Measurements from ENCODE around the gene SAMD5. TPM values are rescaled to one million over a fixed set of nuclear protein-coding genes. Genes with fewer than 3 reads are reported as not detected.

The SAMD5 gene
- polyA plus RNA-seq, 1 experiment, result 3.3 TPM

DNA sequence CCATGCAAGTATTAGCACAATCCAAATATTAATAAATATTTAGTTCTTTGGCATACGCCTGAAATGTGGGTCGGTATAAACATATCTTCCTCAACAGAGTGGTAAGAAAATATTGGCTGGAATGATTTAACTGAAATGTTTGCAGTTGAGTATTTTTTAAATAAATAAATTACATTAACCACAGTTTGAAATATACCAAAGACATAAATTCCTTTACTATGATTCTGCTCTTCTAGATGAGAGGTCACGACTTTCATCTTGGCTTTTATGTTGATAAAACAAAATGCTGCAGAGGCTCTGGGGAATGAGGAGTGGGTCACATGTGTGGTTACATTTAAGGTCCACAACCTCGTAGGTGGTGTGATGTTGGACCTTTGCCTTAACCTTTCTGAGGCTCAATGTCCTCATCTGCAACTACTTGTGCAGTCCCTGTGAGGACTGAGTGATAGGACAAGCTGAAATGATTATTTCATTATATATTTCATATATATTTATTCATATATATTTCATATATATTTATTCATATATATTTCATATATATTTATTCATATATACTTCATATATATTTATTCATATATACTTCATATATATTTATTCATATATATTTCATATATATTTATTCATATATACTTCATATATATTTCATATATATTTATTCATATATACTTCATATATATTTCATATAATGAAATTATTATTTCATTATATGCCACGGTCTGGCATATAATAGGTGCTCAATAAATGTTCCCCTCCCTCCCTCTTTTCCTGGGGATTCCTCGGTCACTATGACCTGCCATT lies 107.4 kb downstream of the SAMD5 start:
- Histone ChIP-seq H3K36me3 (ENCODE audit: control insufficient read depth, insufficient read depth, low read length) (no peaks in the 10 kb centered on the region), H3K27me3 (ENCODE audit: control insufficient read depth, insufficient read depth, low read length) (no peaks in the 10 kb centered on the region), H3K4me3 (ENCODE audit: low read depth, low read length) (no peak overlapping the region)
- TF ChIP-seq, protein P1, sequence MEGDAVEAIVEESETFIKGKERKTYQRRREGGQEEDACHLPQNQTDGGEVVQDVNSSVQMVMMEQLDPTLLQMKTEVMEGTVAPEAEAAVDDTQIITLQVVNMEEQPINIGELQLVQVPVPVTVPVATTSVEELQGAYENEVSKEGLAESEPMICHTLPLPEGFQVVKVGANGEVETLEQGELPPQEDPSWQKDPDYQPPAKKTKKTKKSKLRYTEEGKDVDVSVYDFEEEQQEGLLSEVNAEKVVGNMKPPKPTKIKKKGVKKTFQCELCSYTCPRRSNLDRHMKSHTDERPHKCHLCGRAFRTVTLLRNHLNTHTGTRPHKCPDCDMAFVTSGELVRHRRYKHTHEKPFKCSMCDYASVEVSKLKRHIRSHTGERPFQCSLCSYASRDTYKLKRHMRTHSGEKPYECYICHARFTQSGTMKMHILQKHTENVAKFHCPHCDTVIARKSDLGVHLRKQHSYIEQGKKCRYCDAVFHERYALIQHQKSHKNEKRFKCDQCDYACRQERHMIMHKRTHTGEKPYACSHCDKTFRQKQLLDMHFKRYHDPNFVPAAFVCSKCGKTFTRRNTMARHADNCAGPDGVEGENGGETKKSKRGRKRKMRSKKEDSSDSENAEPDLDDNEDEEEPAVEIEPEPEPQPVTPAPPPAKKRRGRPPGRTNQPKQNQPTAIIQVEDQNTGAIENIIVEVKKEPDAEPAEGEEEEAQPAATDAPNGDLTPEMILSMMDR (IDR thresholded peaks at IDR 0.05; ENCODE audit: insufficient read depth, low read depth, low read length), result no peak
- POLR2A ChIA-PET, result no interaction called here
- DNase-seq (ENCODE audit: low read depth), result no peak
- CTCF ChIA-PET, result no interaction called here

DNA sequence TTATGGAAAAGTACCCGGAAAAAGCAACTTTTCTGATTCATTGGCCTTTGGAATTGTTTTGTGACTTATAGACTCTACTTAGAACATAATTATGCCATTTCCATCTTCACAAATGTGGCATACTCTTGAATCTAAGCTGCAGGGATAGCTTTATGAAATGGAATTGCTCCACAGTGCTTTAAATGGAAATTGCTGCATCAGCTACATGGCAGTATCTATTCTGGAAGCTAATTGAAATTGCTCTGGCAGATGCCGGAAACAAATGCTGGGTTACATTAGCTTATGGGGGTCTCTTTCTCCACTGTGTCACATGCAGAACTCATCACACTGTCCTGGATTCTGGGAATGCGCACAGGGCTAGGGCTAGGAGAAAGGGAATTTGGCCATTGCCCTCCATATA lies 108.9 kb downstream of the SAMD5 start:
- CTCF ChIA-PET, result no interaction called here
- POLR2A ChIA-PET, result no interaction called here
- no peaks in the 10 kb centered on the region for H3K36me3 ChIP-seq (ENCODE audit: control insufficient read depth, insufficient read depth, low read length)

DNA sequence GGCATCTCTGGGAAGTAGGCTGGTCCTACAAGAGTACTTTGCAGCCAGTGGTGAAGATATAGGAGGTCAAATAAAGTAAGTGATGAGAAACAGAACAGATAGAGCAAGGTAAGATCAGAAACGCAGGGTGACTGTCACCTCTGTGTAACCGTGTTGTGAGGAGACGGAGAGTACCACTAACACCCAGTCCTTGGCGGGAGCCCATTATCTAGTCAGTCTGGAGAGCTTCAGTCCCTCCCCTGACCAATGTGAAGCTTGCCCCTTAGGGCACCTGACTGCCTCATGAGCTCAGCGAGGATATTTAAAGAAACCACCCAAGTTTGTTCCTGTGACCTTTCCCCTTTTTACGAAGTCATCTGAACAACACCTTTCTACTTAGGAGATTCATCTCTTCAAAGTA lies 110.0 kb downstream of the SAMD5 start:
- TF ChIP-seq, protein P1 (IDR thresholded peaks at IDR 0.05; ENCODE audit: insufficient read depth, low read depth, low read length), result no peak
- CTCF ChIA-PET, result interaction anchor here (1.5 kb wide), 1 partner anchor 16 kb away, joined by 3 read pairs; no protein-coding TSS in a partner anchor

More for the DNA sequence above, 108.9 kb downstream of the SAMD5 start:
- no peaks in the 10 kb centered on the region for H3K27me3 ChIP-seq (ENCODE audit: control insufficient read depth, insufficient read depth, low read length)
- H3K4me3 ChIP-seq (ENCODE audit: low read depth, low read length), result no peak overlapping the region
- DNase-seq (ENCODE audit: low read depth), result no peak
- TF ChIP-seq, protein P1 (IDR thresholded peaks at IDR 0.05; ENCODE audit: insufficient read depth, low read depth, low read length), result no peak

DNA sequence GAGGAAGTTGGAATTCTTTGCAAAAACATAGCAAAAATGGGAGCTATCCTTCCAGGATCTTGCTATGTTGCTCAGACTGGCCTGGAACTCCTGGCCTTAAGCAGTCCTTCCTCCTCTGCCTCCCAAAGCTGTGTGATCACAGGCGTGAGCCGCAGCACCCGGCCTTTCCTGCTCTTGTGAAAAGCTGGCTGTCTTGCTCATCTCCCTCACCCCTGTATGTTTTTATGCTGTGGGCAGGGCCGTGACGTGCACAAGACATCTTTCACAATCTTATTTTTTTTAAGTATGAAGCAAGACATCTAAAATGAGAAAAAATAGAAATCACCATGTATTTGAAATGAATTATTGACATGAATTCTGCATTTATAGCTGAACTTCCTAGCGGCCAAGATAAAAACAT lies 110.4 kb downstream of the SAMD5 start:
- Histone ChIP-seq H3K4me3 (ENCODE audit: low read depth, low read length) (no peak overlapping the region), H3K36me3 (ENCODE audit: control insufficient read depth, insufficient read depth, low read length) (no peaks in the 10 kb centered on the region), H3K27me3 (ENCODE audit: control insufficient read depth, insufficient read depth, low read length) (no peaks in the 10 kb centered on the region)
- no peak for DNase-seq (ENCODE audit: low read depth)
- TF ChIP-seq, protein P1 (IDR thresholded peaks at IDR 0.05; ENCODE audit: insufficient read depth, low read depth, low read length), result no peak
- ChIA-PET POLR2A (no interaction called here), CTCF (interaction anchor here (1.5 kb wide), 1 partner anchor 16 kb away, joined by 3 read pairs; no protein-coding TSS in a partner anchor)

More for the DNA sequence above, 110.0 kb downstream of the SAMD5 start:
- DNase-seq (ENCODE audit: low read depth), result no peak
- H3K36me3 ChIP-seq (ENCODE audit: control insufficient read depth, insufficient read depth, low read length), result no peaks in the 10 kb centered on the region
- H3K4me3 ChIP-seq (ENCODE audit: low read depth, low read length), result no peak overlapping the region
- H3K27me3 ChIP-seq (ENCODE audit: control insufficient read depth, insufficient read depth, low read length), result no peaks in the 10 kb centered on the region
- POLR2A ChIA-PET, result no interaction called here
